Heart right ventricle (tissue), 16 donors: Measurements from ENCODE around the gene MAGEB6B. TPM values are rescaled to one million over a fixed set of nuclear protein-coding genes. Genes with fewer than 3 reads are reported as not detected.
"Not testable (repeated sequence)": the region's sequence is repeated elsewhere in the genome, so short reads cannot be mapped to it uniquely, and the experiment has no call there.

ENCODE experiments used
- ATAC-seq, 8 donors: fragments of 200-7000 bp; cut with Tn5 transposase; one replicate each; pipeline ENCODE4 v1.9.1; 2020; ENCODE audit warnings: mild to moderate bottlenecking in 8 of 8, moderate library complexity in 8 of 8, moderate number of reproducible peaks in 1 of 8
- DNase-seq, 2 donors: peaks; one replicate each; pipeline ENCODE4 v3.0.0-alpha.2; 2020
- H3K27ac ChIP-seq, 10 donors: fragments of 200-600 bp; sonication (generic) in 2 of 10; one replicate each; pipeline versions ENCODE4 v1.5.0 to v1.8.0; 2020 to 2022; ENCODE audit warnings: mild to moderate bottlenecking in 3 of 10
- H3K27me3 ChIP-seq, 7 donors: fragments of 200-600 bp; one replicate each; pipeline ENCODE4 v1.8.0; 2021 to 2022; ENCODE audit warnings: mild to moderate bottlenecking in 2 of 7
- H3K36me3 ChIP-seq, 9 donors: fragments of 200-600 bp; sonication (generic) in 1 of 9; one replicate each; pipeline versions ENCODE4 v1.5.0 to v1.8.0; 2020 to 2022; ENCODE audit warnings: mild to moderate bottlenecking in 2 of 9
- H3K4me1 ChIP-seq, 9 donors: fragments of 200-600 bp; sonication (generic) in 1 of 9; one replicate each; pipeline versions ENCODE4 v1.5.0 to v1.8.0; 2020 to 2022; ENCODE audit warnings: mild to moderate bottlenecking in 4 of 9
- H3K4me3 ChIP-seq, 10 donors: fragments of 200-600 bp; sonication (generic) in 2 of 10; one replicate each; pipeline versions ENCODE4 v1.5.0 to v1.8.0; 2020 to 2022; ENCODE audit warnings: mild to moderate bottlenecking in 7 of 10, moderate library complexity in 2 of 10
- H3K9me3 ChIP-seq, 11 donors: fragments of 200-600 bp in 10 of 11; sonication (generic) in 2 of 11; one replicate each; pipeline versions ENCODE4 v1.5.0 to v1.8.0; 2013 to 2022; ENCODE audit warnings: mild to moderate bottlenecking in 2 of 11, control low read depth in 1 of 11, moderate library complexity in 1 of 11
- WGBS, 2 donors: extraction: QIAGEN DNeasy Blood & Tissue Kit; methylation state at CpG; one replicate each; pipeline ENCODE4 v1.1.7; 2013; ENCODE audit warnings: inconsistent platforms in 1 of 2; 5-methylcytosine and 5-hydroxymethylcytosine counted together
- intact Hi-C, 10 donors: fragments of 100-400 bp; cut with DNase I; formaldehyde crosslinking; loops; one replicate each; pipeline versions ENCODE4 v1.11.1 to v1.14.2; 2022
- polyA plus RNA-seq, 2 donors: library from polyadenylated mRNA; stranded (reverse); fragments of 200-250 nt; gene quantifications; one replicate each; pipeline ENCODE4 v1.2.3, GENCODE V29; 2013
- total RNA-seq, 10 donors: library from RNA; stranded (reverse); fragmentation: NEBNext Ultra II Directional in 3 of 10; extraction: Animal tissue kit (Norgen Biotek cat#: 25700) in 3 of 10; gene quantifications; one replicate each; pipeline versions ENCODE4 v1.2.1 to v1.2.4, GENCODE V29; 2021 to 2023
- TF ChIP-seq, protein P1 (sequence below), 9 donors: fragments of 200-600 bp; sonication (generic) in 2 of 9; IDR thresholded peaks; one replicate each; pipeline versions ENCODE4 v1.5.0 to v1.8.0; 2021 to 2022; ENCODE audit warnings: antibody characterized with exemption in 9 of 9, mild to moderate bottlenecking in 5 of 9, moderate library complexity in 1 of 9
- donor health status: Arrhythmogenic right ventricular cardiomyopathy.
- donor health status: ischemic (EF 13 %, LVEDD 7.1; RV severe dilation, severe dysfunction).
- donor health status: healthy with polysubstance abuse.
- donor health status: DM: no; HTN: yes; CAD: no.
- donor health status: DM: no; HTN: no; CAD: no.
- donor health status: ischemic (EF 25% LVEDD 6.9; RV normal size, moderate dysfunction).
- donor health status: ischemic (EF 25% LVEDD 5.7; RV mildly dilated, moderate dysfunction).
- donor health status: healthy.
- donor health status: DM: yes; HTN: yes; CAD: no.
- donor health status: Ischemic cardiomyopathy.
- donor health status: ischemic (EF 35%, LVEDD 5.7; RV mildly dilated, moderate dysfunction).
- donor health status: nonischemic (EF 11% LVEDD 7.7; RV severe dilation, severe dysfunction).
- donor health status: DM: yes; HTN: yes; CAD: no.
- donor health status: PGD.
- donor health status: ischemic (EF 29% LVEDD 5.4; RV normal size, mild dysfunction).
- donor health status: nonischemic (EF 23%, LVEDD 6.1; RV moderate dilation, normal function).

Gene MAGEB6B
- total and polyA plus RNA-seq, 12 donors: not detected

DNA sequence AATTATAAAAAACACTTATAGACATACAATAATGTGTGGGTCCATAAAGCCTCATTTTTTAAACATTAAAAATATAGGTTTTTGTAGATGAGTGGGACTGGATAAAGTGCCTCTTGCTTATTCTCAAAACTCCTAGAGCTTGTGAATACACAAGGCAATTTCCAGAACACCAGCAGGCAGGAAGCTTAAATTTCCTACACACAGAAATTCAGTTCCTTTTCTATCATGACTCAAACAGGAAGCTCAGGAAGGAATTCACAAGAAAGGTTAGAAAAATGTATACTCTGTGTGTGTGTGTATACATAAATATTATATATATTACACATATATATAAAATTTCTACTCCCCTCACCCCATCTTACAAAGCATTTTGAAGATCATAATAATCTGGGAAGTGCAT lies 43.2 kb downstream of the MAGEB6B start:
- intact Hi-C loops: no loop called here
- Histone ChIP-seq H3K27ac (no peak overlapping the region), H3K4me3 (no peak overlapping the region), H3K9me3 (no peaks in the 10 kb centered on the region), H3K36me3 (no peaks in the 10 kb centered on the region), H3K27me3 (no peaks in the 10 kb centered on the region), H3K4me1 (no peaks in the 10 kb centered on the region)
- DNase-seq: no peak
- ATAC-seq: no peak
- TF ChIP-seq, protein P1, sequence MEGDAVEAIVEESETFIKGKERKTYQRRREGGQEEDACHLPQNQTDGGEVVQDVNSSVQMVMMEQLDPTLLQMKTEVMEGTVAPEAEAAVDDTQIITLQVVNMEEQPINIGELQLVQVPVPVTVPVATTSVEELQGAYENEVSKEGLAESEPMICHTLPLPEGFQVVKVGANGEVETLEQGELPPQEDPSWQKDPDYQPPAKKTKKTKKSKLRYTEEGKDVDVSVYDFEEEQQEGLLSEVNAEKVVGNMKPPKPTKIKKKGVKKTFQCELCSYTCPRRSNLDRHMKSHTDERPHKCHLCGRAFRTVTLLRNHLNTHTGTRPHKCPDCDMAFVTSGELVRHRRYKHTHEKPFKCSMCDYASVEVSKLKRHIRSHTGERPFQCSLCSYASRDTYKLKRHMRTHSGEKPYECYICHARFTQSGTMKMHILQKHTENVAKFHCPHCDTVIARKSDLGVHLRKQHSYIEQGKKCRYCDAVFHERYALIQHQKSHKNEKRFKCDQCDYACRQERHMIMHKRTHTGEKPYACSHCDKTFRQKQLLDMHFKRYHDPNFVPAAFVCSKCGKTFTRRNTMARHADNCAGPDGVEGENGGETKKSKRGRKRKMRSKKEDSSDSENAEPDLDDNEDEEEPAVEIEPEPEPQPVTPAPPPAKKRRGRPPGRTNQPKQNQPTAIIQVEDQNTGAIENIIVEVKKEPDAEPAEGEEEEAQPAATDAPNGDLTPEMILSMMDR (IDR thresholded peaks at IDR 0.05): no peak

DNA sequence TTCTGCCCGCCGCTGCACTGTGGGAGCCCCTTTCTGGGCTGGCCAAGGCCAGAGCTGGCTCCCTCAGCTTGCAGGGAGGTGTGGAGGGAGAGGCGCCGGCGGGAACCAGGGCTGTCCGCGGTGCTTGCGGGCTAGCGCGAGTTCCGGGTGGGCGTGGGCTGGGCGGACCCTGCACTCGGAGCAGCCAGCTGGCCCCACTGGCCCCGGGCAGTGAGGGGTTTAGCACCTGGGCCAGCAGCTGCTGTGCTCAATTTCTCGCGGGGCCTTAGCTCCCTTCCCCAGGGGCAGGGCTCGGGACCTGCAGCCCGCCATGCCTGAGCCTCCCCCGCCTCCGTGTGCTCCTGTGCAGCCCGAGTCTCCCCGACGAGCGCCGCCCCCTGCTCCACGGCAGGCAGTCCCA lies 44.3 kb downstream of the MAGEB6B start:
- H3K27me3 ChIP-seq, ATAC-seq, H3K4me1 ChIP-seq, H3K9me3 ChIP-seq, H3K27ac ChIP-seq, intact Hi-C loops, H3K36me3 ChIP-seq, H3K4me3 ChIP-seq, DNase-seq: not testable (repeated sequence)
- 92 to 93% methylated on average over 17 to 27 of the region's 27 CpGs for WGBS, 2 donors

DNA sequence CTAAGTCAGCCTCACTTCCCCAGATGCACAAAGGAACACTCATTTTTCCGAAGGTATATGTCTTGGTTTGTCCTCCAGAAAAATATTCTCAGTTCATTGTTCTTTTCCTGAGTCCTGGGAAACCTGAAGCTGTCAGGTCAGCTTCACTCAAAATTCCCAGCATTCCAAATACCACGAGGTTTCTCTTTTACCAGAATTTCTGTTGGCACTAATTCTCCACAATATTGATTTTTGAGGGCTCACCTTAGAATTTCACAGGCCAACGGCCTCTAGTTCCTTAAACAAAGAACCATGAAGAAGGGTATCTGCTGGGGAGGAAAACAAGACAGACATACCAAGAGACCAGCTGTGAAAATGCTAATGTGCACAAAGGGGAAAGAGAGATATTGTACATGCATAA lies 47.6 kb downstream of the MAGEB6B start:
- H3K4me3 ChIP-seq: no peak overlapping the region
- H3K27ac ChIP-seq: no peak overlapping the region
- no peak for DNase-seq
- no peak for ATAC-seq
- intact Hi-C loops: no loop called here
- no peaks in the 10 kb centered on the region for H3K9me3 ChIP-seq
- H3K4me1 ChIP-seq: no peaks in the 10 kb centered on the region
- H3K36me3 ChIP-seq: no peaks in the 10 kb centered on the region
- H3K27me3 ChIP-seq: no peaks in the 10 kb centered on the region
- TF ChIP-seq, protein P1 (IDR thresholded peaks at IDR 0.05): no peak
- WGBS, 2 donors: 70 to 73% methylated on average over 3 of the region's 3 CpGs

Other genes with a start within 250 kb of the MAGEB6B start
- gene MAGEB18, start 22.3 kb upstream of the MAGEB6B start, total RNA-seq: not detected
- not detected for gene MAGEB18, start 22.3 kb upstream of the MAGEB6B start, polyA plus RNA-seq
- gene MAGEB6, start 31.8 kb downstream of the MAGEB6B start, total RNA-seq: not detected
- gene MAGEB6, start 31.8 kb downstream of the MAGEB6B start, polyA plus RNA-seq: not detected
- gene MAGEB5, start 55.6 kb downstream of the MAGEB6B start, total RNA-seq: not detected
- gene MAGEB5, start 55.6 kb downstream of the MAGEB6B start, polyA plus RNA-seq: not detected